Stimulated activated CD4-positive, alpha-beta T cell treated with anti-CD3 and anti-CD28 coated beads, Interleukin-4, amount 100 ng/mL, for 1 hour (primary cell): ENCODE measurements around the gene FBXL17.

Experiments used
- DNase-seq: peaks from one replicate; pipeline ENCODE4 v3.0.0-alpha.2; 2020

Gene FBXL17

DNA sequence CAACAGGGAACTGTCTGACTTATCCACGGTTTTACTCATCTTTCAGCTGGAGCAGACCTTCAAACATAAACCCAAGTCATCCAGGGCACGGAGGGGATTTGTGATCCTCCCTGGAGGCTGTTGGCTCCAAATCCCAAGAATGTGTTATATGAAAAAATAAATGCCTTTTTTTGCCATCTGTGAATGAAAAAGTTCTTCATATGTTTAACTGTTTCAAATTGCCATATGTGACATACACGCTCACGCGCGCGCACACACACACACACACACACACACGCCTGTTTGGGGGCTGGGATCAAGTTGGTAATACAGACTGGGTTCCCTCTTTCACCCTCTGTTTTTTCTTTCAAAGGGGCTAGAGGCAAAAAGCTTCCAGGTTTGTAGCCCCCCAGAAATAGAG, 546.8 kb downstream of the FBXL17 start:
- no peak for DNase-seq

DNA sequence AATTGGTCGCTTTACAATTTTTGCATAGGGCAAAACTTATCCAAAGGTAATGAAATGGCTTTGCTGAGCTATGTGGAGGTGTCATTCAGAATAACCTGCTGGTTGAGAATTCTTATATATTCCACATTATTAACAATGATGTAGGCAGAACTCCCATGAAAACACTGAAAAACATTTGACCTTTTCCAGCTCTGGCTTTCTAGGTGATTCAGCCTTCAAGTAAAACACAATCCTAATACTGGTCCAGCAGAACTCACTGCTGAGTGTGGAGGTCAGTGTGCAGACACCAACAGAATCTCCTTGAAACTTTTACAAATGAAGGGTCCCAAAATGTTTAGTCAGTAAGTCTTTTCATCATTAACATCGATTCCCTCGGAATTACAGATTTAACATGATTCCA, 549.2 kb downstream of the FBXL17 start:
- DNase-seq: no peak

DNA sequence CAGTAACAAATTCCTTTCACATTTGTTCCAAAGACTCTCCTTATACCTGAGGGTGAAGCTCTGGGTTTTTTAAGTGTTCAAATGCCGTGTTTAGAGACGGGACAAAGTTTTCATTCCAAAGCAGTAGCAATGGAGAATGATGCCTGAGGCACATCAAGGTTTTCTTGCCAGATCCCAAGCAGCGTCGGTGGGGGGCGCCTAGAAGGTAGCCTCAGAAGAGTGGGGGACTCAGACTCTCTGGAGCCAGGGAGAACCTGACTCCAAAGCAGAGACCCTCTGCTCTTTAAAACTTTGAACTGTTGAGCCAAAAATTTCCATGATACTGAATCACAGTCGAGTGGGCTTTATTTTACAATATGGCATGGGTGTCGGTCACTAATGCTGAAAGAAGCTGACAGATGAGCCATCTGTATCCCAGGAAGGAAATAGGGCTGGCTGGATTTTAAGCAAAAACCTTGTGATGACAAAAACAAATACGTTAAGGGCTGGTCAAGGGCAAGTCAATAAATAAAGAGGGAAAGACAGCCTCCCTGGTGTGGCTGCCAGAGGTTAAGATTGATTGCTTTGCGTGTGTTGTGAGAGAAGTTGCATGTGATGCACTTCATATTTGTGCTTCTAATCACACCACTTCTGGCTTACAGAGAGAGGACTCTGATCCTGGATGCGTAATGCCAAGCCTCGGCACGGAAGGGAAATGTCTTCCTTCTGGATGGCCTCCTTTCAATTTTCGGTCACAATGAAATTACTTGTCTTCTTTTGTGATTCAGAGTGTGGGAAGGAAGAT, 550.1 kb downstream of the FBXL17 start:
- DNase-seq: no peak

GRCh38 chr5:107830750-107831149, 551.1 kb downstream of the FBXL17 start:
- no peak for DNase-seq

- no peak for DNase-seq
These were observed 555.4 kb downstream of the FBXL17 start for GRCh38 chr5:107826311-107827000.

DNA sequence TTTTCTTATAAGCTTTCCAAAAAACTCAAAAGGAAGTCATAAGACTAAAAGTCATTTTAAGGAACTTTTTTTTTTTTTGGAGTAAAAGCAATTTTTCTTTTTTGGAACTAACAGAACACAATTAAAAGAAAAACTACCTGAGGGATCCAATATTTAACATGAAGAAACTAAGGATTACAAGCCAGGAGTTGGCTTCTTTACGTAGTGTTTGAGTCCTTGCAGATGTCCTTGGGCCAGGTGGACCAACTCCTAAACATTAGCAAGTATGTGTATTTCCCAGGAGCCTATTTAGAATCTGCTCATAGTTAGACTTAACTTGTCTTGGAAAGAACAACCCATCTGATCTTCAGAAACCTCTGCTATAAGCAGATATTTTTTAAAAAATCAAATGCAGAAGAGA, 557.1 kb downstream of the FBXL17 start:
- DNase-seq: no peak

- DNase-seq: no peak
These were observed 560.6 kb downstream of the FBXL17 start for GRCh38 chr5:107821288-107821687.

- no peak for DNase-seq
These were observed 561.5 kb downstream of the FBXL17 start for GRCh38 chr5:107820429-107820828.

DNA sequence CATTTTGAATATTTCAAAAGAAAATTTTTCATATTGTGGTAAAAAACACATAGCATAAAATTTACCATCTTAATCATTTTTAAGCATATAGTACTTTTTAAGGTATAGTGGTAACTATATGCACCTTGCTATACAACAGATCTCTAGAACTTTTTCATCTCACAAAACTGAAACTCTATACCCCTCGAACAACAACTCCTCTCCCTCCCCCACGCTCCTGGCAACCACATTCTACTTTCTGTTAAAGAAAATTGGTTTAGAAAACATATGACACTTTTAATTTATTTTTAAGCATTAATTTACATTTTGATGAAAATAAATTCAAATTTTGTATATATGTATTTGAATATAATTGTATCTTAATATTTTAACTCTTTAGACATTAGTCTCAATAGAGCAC, 563.9 kb downstream of the FBXL17 start:
- DNase-seq: no peak

DNA sequence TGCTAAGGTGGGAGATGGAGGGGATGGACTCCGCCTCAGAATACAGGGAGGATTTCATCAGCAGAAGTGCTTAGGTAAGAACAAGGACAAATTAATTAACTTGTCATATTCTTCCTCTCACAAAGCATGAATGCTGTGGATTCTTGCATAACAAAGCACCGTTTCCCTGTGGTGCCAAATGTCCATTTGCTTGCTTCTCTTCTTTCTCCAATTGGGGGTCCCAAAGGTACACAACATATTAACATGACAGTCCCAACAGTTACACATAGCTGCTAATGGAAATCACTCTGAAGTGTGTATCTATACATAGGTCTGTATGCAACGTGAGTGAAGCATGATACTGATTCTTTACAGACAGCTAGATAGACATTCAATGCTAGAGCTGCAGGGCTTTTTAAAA, 564.5 kb downstream of the FBXL17 start:
- no peak for DNase-seq

DNA sequence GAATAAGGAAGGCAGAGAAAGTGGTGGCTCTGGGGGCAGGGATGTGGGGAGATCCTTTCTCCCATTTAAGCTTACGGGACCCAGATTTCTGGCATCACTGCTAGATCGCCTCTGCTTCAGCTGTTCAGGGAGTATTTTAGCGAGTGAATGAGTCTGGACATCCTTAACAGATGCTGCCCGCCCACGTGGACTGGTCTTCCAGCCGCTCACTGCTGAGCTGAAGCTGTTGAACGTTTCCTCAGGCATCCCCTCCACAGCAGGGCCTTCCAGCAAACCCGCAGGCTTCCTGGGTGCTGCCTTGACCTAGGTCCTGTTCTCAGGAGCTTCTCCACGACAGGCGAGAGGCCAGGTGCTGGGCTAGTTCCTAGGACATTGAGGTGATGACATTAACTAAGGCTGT, 566.8 kb downstream of the FBXL17 start:
- no peak for DNase-seq

- no peak for DNase-seq
These were observed 567.6 kb downstream of the FBXL17 start for GRCh38 chr5:107814183-107814827.

- DNase-seq: no peak
These were observed 568.3 kb downstream of the FBXL17 start for GRCh38 chr5:107813559-107813958.

- no peak for DNase-seq
These were observed 569.2 kb downstream of the FBXL17 start for GRCh38 chr5:107812570-107813141.

DNA sequence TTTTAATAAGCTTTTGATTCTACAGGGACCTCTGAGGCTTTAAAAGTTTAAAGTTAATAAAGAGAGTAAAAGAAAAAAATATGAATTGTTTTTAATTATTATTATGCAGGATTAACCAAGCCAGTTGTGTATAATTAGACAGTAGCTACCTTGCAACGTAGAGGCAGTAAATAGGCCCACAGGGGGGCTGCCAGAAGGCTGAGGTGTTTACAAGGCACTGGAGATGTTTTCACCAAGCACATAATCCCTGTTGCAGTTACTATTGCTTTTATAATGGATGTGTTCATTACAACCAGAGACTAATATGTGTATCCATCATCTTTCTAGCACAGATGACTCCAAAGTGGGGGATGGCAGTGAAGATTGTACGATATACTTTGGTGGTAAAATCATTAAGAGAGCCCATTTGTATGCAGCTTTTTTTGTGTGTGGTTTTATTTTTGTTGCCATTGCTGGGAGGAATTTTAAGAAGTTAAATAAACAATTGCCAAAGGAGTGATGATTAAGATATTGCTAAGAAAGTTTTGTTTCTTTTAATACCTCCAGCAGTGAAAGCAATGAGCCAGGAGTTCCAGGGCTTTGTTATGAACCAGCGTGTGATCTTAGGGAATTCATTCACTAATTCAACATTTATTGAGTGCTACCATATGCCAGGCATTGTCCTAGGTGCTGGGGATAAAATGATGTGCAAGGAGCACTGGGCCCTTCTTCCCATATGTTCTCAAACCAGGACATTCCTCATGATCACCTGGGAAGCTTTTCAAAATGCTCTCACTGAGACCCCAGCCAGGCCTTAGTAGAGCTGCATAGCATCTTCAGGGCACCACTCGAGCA, 572.5 kb downstream of the FBXL17 start:
- DNase-seq: no peak
